AG10803 (cell line): Measurements from ENCODE around the gene EIF3J.

Experiments used
- DNase-seq: peaks from one replicate; pipeline ENCODE4 v3.0.0; 2010; ENCODE audit warnings: low read depth
- H3K4me3 ChIP-seq: 2 replicates; pipeline ENCODE4 v1.5.1; 2011; ENCODE audit warnings: mild to moderate bottlenecking, low read length, control low read depth
- CTCF ChIP-seq: conservative IDR thresholded peaks from 2 replicates; pipeline ENCODE4 v1.5.1; 2011; ENCODE audit warnings: mild to moderate bottlenecking, low read length, control low read depth, inconsistent platforms

The EIF3J gene

GRCh38 chr15:44536962-44537734 is at the start of gene EIF3J:
EIF3J (plus strand) TSS chr15:44537147; CDS start chr15:44537195, 48 bp downstream.
- no peak for TF ChIP-seq CTCF
- peak; percentile 97 for DNase-seq
- H3K4me3 ChIP-seq: peak within 1 kb of the TSS; percentile 83

- no peak overlapping the region for H3K4me3 ChIP-seq
- no peak for TF ChIP-seq CTCF
- peak; percentile 69 for DNase-seq
Measured at GRCh38 chr15:44489464-44489863, 47.5 kb upstream of the EIF3J start.

- no peak overlapping the region for H3K4me3 ChIP-seq
- no peak for TF ChIP-seq CTCF
- DNase-seq: no peak
Measured at GRCh38 chr15:44490622-44491021, 46.3 kb upstream of the EIF3J start.

GRCh38 chr15:44492040-44492439 is 44.9 kb upstream of the EIF3J start:
- no peak for DNase-seq
- TF ChIP-seq CTCF: no peak
- H3K4me3 ChIP-seq: no peak overlapping the region

GRCh38 chr15:44492672-44493071 is 44.3 kb upstream of the EIF3J start:
- H3K4me3 ChIP-seq: no peak overlapping the region
- no peak for DNase-seq
- TF ChIP-seq CTCF: no peak

- no peak for DNase-seq
- H3K4me3 ChIP-seq: no peak overlapping the region
- no peak for TF ChIP-seq CTCF
Measured at GRCh38 chr15:44495562-44495961, 41.4 kb upstream of the EIF3J start.

- DNase-seq: no peak
- H3K4me3 ChIP-seq: no peak overlapping the region
- TF ChIP-seq CTCF: no peak
Measured at GRCh38 chr15:44500555-44500954, 36.4 kb upstream of the EIF3J start.
